Inferior parietal cortex (tissue), 1 donor: ENCODE data around the gene GAS6.
"Not testable (repeated sequence)": the region's sequence is repeated elsewhere in the genome, so short reads cannot be mapped to it uniquely, and the experiment has no call there.

Experiments
- DNase-seq: peaks from one replicate; pipeline ENCODE4 v3.0.0-alpha.2; 2016; ENCODE audit errors: extremely low spot score

The GAS6 gene

DNA sequence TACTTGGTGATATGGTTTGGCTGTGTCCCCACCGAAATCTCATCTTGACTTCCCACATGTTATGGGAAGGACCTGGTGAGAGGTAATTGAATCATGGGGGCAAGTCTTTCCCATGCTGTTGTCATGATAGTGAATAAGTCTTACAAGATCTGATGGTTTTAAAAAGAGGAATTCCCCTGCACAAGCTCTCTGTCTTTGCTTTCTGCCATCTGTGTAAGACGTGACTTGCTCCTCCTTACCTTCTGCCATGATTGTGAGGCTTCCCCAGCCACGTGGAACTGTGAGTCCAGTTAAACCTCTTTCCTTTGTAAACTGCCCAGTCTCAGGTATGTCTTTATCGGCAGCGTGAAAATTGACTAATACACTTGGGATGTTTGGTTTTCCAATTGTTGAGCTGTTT is 4.0 kb upstream of the GAS6 start:
- not testable (repeated sequence) for DNase-seq

DNA sequence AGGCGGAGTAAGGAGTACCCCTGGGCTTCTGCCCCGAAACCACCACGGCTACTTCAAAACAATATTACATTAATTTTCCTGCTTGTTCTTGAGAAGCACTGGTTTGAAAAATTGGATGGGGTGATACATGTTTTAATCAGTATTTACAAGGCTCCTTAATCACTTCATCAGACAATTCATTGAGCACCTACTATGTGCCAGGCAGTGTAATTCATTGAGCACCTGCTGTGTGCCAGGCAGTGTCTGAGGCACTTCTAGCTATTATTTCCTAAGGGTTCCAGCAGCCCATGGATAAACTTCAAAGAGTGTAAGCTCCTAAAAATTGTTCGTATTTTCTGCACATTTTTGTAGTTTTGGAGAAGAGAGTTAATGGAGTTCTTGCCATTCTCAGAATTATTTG is 1.6 kb upstream of the GAS6 start:
- no peak for DNase-seq

DNA sequence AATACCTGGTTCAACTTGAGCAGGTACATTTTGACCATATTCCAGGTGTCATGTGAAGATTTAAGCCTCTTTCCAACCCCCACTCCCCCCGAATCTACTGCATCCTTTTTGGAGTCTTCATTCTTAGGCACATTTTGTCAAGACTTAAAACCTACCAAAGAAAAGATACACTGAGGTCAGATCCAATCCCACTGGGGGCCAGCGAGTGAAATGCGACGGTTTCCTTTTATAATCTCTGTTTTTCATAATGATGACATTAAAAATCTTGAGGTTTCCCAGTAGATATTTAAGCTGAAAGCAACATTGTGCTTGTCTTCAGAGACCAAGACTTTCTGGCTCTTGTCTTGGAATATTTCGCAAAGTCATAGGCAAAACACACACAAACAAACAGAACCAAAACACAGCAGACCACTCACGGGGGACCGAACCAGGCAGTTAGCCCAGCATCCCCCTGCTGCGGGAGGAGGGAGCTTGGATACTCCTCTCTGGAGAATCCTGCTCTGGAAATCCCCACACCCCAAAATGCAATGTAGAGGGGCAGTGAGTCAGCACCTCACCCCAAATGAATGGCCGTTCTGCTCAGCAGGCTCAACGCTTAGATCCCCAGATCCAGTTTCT is 506 bp upstream of the GAS6 start:
- DNase-seq: no peak

DNA sequence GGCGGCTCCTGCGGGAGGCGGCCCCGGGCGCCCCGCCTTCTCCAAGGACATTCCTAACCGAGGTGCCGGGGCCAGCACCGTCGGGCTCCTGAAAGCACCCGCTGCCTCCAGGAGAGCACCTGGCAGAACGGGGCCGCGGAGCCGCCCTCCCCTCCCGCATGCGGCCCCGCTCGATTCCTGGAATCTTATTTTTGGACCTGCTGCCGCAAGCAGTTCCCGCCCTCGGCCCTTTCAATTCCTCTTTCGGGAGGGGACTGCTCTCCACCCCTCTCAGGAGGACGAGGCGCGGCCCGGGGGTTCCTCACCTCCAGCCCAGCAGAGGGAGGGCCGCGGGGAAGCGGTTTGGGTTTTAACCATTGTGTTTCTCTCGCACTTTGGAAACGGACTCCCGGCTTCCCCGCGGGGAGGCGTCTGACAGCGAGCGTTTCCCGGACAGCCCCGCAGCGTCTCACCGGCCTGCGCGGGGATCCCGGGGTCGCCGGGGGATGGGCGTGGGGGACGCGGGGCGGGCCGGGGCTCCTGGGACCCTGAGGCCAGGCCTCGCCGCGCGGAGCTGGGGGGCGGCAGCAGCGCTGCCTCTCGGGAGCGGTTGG is 849 bp downstream of the GAS6 start:
- DNase-seq: peak; percentile 32

DNA sequence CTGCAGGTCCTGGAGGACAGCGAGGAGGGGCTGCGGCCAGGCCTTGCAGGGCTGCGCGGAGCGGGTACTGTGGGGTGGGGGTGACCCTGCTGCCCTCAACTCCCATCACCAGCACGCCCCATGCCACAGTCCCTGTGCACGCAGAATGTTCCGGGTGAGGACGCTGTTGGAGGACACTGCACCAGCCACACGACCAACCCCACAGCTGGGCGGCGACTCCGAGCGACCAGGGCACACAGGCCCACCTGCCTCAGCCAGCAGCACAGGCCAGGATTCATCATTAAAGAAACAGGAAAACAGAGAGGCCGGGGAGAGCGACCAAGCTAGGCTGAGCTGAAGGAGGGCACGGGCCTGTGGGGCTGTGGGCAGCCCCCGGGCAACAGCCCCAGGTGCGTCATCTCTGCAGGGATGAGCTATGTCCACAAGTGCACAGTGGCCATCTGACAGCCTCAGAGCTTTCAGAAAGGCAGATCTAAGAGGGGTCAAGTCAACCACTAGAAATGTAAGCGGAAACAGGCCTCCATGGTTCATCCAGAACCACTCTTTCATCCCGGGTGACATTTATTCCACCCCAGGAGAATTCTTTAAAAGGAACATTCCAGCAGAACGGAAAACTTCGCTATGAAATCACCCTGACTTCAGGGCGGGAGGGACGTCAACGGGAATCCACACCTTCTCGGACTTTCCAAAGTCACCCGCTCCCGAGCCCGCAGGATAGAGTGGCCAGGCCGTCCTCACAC is 1.5 kb downstream of the GAS6 start:
- DNase-seq: no peak

DNA sequence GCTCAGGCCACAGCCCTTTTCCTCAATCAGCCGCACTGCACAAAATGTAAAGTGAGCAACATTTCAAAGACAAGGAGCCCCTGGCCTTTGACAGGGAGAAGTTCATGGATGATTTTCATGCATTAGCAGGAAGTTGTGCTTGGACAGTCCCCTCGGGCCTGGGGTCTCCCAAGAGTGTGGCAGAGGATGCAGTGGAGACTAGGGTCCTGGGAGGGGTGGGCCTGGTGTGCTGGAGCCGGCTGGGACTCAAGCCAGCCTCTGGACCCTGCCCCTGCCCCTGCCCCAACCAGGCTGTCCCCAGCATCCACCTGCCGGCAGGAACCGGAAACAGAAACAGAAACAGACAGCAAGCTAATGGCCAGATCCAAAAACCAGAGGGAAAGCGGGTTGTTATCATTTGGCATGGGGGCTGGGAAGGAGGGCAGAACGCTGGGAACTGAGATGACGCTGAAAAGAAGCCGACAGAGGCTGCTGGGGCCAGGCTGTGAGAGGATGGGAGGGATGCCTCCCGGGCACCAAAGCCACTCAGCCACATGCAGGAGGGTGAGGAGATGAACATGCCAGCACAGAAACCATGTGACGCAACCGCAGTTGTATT is 2.3 kb downstream of the GAS6 start:
- no peak for DNase-seq

DNA sequence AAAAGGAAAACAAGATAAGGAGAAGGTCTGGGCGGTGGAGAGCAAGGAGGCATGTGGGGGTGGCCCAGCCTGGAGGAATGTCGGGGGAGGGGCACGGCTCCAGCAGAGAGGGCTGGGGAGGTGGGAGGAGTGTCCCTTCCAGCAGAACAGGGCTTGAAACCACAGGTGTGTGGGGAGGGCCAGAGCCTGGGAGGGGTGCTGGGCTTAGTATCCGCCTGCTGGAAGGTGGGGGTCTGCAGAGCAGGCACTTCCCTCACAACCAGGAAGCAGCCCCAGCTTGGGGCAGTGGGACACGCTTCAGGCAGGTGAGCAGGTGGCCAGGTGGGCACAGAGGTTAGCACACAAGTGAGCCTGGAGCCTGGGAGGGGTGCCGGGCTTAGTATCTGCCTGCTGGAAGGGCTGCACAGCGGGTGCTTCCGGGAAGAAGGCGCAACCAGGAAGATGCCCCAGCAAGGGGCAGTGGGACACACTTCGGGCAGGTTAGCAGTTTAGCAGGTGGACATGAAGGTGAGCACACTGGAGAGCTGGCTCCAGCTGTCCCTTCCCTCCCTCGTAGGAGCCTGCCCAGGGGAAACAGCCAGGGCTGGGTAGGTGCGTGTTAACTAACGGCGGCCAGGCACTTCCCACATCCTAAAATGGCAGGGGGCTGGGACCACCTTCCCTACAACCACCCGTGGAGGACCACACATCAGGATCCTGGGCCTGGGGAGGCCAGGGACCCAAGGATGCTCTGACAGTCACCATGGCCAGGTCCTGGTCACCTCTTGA is 3.0 kb downstream of the GAS6 start:
- DNase-seq: no peak

DNA sequence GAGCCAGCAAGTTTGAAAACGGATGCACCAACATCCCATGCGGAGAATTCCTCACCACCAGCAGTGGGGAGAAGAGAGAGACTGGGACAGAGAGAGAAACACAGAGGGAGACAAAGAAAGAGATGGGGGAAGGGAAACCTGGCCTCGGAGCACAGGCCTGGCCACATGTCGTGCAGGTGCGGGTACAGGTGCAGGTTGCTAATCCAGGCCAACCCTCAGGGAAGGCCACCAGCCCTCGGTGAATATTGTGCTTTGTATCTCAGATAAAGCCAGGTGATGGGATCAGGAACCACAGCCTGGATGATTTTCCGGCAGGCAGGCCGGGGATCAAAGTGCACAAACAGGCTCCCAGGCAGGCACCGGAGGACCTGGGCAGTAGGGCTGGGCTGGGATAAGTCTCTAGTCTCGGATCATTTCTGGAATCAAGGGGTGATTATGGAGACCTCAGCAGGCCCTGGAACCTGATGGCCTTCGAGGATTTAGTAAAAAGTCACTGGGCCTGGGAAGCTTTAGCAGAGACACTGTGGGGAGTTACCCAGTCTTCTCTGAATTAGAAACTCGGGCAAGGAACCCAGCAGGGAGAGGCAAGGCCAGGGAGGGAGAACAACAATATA is 3.7 kb downstream of the GAS6 start:
- no peak for DNase-seq

DNA sequence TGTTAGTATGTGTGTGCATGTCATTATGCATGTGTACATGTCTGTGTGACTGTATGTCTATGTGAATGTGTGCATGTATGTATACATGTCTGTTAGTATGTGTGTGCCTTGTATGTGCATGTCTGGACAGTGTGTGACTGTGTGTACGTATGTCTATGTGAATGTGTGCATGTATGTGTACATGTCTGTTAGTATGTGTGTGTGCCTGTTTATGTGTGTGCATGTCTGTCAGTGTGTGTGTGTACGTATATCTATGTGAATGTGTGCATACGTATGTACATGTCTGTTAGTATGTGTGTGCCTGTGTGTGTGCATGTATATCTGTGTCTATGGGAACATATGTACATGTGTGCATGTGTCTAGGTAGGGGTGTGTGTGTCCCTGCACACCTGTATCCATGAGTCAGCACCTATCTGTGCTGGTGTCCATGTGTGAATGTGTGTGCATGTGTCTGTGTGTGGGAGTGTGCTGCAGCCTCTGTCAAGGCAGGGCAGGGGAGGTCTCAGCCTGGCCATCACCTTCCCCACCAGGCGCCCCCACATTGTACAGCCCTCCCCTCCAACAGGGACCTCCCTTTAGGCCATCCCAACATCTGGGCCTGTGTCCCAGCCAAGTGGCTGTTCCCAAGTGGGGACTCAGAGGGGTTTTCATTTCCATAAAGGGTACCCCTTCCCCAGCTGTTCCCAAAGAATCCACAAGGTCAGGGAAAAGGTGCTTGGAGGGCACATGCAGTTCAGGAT is 4.4 kb downstream of the GAS6 start:
- no peak for DNase-seq

DNA sequence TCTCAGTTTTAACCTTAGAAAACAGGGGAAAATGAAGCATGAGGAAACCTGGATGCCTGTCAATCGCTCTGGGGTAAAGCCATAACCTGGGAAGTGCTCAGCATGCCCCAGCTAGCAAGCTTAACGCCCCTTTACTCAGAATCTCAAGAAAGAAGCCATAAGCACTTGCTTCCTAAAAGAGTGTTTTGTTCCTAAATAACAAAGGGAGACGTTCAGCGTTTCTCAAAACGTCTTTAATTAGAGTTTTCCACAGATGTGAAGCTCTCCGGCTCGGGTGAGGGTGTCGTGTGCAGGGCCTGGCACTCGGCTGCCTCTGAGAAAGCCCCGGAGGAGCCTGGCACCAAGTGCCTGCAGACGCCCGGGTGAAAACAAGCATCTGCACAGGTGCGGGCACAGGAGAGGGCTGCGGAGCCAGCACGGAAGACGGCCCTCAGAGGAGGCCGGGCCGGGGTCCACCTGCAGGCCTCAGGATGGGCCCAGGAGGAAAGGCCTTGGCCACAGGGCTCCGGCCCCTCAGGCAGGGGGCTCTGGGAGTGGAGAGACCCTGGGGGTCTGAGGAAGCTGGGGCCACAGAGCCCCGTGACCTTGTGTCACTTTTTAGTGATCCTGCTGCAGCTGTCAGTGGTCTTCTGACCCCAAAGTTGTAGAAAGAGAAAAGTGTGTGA is 6.2 kb downstream of the GAS6 start:
- no peak for DNase-seq

DNA sequence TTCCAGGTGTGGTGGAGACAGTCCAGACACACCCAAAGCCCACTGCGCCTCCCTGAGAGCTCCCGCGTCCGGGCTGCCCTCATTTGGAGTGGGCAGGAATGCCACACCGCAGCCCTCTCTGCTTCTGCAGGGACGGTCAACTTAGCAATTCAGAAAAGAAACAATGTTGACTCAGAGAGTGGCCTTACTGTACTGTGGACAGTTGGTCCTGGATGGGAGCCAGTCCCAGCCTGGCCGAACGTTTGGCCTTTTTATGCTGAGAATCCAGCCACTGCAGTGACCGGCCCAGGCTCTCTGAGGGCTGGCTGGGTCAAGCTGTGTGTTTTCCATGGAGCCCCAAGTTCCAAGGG is 7.2 kb downstream of the GAS6 start:
- DNase-seq: no peak

DNA sequence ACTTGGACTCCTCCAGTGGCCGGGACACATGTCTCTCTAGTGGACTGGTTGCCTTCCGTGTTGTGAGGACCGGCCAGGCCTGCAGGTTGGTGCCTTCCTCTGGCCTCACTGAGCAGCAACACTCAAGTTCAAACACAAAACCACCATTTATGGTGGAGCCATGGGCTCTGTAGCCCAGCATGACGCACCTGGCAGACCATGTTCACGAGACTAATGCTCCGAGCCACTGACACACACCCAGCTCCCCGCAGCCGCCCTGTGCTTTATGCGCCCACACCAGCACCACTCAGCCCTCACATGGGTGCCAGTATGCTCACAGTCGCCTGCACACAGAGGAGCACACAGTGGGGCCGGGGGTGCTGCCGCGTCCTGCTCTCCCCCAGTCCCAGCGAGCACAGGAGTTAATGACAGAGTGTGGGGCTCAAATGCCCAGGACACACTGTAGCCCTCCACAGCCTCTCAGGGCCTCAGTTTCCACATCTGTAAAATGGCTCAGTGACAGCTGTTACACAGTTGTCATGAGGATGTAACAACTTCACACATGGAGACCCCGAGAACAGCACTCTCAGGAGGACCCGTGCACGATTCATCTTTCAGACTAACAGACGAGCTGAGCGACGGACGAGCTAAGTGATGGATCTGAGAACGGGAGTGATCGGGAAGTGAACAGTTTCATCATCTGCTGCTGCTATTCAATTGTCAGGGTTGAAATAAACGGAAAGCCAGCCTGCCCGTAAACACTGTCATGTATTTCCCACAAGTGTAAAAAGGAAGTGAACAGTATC is 7.8 kb downstream of the GAS6 start:
- no peak for DNase-seq

DNA sequence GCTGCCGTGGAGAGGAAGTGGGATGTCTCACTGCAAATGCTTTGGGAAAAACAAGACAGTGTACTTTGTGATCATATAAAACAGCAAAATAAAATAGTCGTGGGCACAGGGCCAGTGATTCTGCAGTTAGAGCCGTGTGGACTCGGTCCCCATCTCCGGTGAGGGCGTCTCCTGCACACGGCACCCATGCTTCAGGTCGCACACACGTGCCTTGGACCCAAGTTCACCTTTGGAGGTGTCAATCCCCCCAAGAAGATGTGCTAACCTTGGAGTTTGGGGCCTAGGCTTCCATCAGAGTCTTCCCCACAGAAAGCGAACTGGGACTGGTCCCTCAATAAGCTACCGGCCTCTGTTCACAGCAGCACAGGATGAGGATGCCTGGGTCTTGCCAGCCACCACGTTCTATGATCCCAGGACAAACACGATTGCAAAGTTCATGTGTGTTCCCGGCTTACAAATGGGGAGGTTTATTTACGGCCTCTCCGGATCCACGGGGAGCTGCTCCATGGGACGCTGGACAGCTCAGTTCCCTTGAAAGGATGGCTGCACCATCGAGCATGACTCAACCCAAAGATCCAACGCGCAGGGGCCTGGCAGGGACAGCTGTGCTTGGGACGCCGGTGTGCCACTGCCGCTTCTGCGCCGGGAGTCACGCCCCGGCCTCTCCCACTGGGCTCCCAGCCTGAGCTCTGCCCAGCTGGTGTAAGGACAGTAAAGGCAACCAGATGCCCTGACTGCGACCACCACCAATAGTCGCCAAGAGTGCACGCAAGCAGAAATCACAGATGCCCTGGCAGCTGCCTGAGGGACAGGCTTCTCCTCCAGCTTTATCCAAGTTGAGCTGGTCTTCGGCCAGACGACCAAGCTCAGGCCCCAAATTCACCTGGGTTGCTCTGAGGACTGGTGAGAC is 8.6 kb downstream of the GAS6 start:
- no peak for DNase-seq

DNA sequence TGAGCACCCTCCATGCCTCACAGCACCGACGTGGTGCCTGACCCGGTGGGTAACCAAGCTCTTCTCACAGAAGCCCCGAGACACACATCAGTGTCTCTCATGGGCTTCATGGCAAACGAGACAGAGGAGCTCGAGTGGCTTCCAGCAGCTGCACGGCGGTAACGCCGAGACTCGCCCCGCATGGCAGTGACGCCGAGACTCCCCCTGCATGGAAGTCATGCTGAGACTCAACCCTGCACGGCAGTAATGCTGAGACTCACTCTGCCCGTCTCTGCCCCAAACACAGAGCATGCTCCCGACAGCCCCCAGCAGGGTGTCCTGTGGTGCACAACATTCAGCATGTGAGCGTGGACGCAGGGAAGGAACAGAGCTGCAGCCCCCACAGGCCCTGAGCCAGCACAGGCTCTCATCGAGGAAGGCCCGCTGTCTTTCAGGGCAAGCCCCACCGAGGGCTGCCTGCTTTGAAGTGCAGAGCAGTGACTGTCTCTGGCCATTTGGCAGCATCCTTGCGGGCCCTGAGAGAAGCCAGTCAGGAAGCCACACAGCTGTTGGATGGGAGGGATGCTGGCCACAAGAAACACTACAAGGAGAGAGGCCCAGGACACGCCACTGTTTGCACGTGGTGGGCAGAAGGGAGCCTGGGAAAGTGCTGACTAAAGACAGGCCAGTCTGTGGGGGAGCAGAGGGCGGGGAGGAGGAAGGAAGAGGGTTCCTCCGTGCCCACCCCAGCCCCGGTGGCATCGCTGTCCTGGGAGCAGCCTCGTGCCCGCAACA is 9.5 kb downstream of the GAS6 start:
- no peak for DNase-seq

DNA sequence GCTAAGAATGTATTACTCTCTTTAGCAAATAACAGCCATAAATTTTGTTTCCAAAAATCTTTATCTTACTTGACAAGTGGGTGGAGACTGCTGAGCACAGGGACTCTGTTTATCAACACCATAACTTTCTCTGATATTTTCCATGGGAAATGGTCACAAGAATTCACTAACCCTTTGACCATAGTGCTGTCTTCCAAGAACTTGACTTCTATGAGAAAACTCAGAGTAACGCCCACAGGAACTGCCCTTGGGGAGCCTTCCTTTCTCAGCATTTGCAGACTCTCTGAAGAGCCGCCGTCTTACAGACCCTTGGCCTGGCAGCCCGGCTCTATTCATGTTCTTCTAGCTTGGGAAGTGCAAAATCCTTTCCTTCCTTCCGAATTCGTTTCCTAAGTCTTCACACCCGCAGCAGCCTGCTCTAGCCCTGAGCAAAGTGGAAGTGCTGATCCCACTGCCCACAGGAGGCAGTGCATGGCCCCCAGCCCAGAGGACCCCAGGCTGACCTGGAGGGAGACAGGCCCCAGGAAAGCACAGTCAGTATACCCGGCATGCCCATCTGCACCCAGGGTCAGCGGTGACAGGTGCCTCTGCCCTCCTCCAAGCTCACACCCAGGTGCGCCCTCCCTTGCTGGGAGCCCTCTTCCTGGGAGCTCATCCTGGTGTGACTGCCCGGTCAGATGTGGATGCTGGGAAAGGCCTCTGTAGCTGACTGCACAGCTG is 10.2 kb downstream of the GAS6 start:
- no peak for DNase-seq

DNA sequence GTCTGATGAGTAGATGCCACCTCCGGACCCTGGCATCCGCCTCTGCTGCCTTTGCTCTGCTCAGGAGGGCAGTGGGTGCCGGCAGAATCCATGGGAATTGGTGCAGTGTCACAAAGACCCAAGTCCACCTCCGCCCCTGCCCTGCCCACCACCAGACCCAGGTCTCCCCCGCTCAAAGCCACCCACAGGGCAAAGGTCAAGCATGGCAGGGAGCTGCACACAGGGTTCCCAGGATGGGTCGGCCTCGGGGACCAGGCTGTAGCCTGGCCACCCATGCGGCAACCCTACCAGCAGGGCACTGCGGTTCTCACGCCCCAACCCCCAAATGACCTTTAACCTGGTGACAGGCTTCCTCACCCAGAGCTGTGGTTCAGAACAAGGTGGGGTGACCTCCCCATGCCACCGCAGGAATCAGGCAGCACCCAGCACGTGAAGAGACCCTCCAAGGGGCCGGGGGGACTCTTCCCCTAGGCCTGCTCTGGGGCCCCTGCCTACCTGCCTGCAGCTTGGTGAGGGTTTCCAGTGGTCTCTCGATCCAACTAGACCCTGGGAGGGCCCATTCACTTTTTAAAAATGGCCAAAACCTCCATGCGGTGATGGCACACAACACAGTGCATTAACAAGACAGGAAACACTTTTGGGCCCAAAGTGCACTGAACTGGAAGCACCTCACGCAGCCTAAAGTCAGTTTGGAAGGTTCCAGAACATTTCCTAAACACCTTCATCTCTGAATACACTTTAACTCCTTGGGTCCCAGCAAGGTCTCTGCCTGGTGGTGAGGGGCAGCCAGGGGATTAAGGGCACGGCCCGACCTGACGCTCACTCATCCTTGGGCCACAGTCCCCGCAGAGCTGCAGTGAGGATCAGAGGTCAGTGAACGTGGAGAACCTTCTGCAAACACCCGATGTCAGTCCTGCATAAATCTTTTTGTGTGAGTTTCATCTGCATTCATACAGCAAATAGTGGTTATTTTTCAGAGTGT is 11.0 kb downstream of the GAS6 start:
- DNase-seq: no peak
